Hematopoietic multipotent progenitor cell treated with erythropoietin and hydrocortisone succinate and interleukin-3 and kit ligand, for 6 days (in vitro differentiated cells): ENCODE measurements around the gene YES1.
"Not testable (repeated sequence)": the region's sequence is repeated elsewhere in the genome, so short reads cannot be mapped to it uniquely, and the experiment has no call there.

ENCODE experiments used
- DNase-seq: peaks from one replicate; pipeline ENCODE4 v3.0.0-alpha.2; 2015

Gene YES1

GRCh38 chr18:778194-778927, 33.7 kb downstream of the YES1 start:
- peak; percentile 18 for DNase-seq

- no peak for DNase-seq
Observed at GRCh38 chr18:777021-777420, 35.0 kb downstream of the YES1 start.

- not testable (repeated sequence) for DNase-seq
Observed at GRCh38 chr18:776044-776443, 36.0 kb downstream of the YES1 start.

DNA sequence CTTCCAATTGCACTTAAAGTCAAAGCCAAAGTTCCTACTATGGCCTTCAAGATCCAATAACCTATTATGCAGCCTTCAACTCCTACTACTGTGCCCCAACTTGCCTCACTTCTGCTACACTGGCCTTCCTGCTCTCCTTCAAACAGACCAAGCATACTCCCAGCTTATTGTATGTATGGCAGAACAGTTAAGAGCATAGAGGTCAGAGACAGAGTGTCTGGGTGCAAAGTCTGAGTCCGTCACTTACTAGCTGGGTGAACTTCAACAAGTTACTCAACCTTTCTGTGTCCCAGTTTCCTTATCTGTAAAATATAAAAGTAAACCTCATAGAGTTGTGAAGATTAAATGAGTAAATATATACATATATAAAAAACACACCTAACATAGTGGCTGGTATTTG, 37.2 kb downstream of the YES1 start:
- no peak for DNase-seq

DNA sequence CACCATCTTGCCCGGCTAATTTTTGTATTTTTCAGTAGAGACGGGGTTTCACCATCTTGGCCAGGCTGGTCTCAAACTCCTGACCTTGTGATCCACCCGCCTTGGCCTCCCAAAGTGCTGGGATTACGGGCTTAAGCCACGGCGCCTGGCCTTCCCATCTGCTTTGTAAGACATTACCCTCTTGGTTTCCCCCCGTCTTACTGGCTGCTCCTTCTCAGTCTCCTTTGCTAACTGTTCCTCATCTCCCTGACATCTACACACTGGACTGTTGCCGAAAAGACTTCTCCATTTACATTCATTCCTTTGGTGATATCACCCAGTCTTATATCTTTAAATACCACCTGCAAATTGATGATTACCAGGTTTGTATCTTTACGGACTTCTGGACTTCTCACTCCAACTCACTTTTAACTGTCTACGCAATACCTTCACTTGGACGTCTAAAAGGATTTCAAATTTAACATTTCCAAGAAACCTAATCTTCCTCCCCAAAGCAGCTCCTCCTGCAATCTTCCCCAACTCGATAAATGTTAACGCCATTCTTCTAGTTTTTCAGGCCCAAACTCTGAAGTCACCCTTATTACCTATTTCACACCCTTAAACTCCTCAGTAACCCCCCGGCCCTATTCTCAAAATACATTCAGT, 37.9 kb downstream of the YES1 start:
- no peak for DNase-seq

GRCh38 chr18:770583-770961, 41.5 kb downstream of the YES1 start:
- no peak for DNase-seq

GRCh38 chr18:767961-768360, 44.1 kb downstream of the YES1 start:
- no peak for DNase-seq

DNA sequence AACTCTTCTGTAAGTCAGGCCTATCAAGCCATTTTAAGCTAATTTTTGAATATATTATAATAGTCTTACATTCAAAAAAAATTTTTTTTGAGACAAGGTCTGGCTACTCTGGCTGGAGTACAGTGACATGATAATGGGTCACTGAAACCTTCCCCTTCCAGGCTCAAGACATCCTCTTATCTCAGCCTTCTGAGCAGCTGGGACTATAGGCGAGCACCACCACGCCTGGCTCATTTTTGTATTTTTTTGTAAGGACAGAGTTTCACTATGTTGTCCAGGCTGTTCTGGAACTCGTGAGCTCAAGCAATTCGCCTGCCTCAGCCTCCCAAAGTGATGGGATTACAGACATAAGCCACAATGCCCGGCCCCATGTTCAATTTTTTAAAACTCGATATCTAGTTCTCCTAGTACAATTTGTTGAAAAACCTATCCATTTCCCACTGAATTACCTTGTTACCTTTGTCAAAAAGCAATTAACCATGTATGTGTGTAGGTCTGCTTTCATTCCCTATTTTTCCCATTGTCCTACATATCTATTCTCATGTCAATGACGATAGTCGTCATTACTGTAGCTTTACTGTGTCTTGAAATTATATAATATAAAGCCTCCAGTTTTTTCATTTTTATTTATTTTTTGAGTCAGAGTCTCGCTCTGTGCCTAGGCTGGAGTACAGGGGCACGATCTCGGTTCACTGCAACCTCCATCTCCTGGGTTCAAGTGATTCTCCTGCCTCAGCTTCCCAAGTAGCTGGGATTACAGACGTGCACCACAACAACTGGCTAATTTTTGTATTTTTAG, 44.8 kb downstream of the YES1 start:
- DNase-seq = peak; percentile 24

DNA sequence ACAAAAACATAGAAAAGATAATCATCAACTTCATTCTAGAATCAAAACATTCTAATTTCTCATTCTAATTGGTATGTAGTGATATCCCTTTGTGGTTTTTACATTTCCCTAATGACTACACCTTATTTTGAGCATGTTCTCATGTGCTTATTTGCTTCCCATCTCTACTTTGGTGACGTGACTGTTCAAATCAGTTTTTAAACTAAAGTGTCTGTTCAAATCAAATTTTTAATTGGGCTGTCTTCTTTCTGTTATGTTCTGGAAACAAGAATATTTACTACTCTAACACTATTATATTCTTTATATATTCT, 45.5 kb downstream of the YES1 start:
- DNase-seq = no peak

- DNase-seq = no peak
Observed at GRCh38 chr18:765764-766549, 46.1 kb downstream of the YES1 start.

DNA sequence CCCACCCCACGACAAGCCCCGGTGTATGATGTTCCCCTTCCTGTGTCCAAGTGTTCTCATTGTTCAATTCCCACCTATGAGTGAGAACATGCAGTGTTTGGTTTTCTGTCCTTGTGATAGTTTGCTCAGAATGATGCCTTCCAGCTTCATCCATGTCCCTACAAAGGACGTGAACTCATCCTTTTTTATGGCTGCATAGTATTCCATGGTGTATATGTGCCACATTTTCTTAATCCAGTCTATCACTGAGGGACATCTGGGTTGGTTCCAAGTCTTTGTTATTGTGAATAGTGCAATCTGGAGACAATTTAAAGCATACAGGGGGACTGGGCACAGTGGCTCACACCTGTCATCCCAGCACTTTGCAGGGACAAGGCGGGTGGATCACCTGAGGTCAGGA, 52.2 kb downstream of the YES1 start:
- DNase-seq = not testable (repeated sequence)

DNA sequence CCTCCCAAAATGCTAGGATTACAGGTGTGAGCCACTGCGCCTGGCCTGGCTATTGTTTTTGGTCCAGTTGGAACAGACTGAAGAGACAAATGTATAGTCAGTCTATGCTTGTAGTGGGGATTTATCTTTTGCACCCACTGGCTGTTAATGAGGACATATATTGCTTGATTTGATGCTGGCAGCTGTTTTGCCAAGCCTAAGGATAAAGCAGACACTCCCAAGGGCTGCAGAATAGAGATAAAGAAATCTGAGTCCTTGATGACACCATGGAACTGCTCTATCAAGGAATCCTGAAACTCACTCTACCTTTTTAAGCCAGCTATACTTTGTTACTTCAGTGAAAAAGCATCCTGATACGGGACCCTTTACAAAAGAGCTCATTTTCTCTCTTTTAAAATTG, 56.5 kb downstream of the YES1 start:
- DNase-seq = peak; percentile 90

GRCh38 chr18:754656-755055, 57.4 kb downstream of the YES1 start:
- no peak for DNase-seq

GRCh38 chr18:750456-750855, 61.6 kb downstream of the YES1 start:
- no peak for DNase-seq

DNA sequence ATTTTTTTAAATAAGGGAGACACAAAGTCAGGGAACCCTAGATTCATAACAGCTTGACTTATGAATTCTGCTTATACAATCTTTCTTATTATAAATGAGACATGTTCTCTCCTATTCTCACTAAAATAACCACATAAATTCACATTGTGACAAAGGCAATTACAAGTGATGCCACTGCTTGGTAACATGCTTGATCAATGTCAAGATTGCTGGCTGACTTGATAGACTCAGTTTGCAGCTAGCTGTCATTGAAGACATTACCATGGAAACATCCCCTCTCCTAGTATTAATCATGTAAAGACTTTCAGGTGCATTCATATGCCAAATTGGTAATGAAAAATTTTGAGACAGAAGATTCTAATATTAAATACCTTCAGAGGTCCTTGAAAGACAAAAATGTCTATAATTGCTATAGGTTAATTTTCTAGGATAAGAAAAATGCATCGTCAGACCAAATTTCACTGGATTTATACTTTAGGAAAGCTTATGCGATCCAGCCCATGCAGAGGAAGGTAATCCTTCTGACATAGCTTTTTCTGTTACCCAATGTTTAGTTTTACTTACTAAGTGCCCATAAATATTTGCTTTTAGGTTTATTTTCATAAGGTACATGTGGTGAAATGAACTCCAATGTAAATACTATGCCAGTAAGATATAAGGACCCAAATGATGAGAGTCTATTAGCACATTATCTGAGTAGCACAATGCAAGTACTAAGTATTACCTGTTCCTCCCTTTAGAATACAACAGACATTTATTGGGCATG, 67.0 kb downstream of the YES1 start:
- DNase-seq = no peak

- peak; percentile 85 for DNase-seq
Observed at GRCh38 chr18:741931-742512, 70.0 kb downstream of the YES1 start.

DNA sequence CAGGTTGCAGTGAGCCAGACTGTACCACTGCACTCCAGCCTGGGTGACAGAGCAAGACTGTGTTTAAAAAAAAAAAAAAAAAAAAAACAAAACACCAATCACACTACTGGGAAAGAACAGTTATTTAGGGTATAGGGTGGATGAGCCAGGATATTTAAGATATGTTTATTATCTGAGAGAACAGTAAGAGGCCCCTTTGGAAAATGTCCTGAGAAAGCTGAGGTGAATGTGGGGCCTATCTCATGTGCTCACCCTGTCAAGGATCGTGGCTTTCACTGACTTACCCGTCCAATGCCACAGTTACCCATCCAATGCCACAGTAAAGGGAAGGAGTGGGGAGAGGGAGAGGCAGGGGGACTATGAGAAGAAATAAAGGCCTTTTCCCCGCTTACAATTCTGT, 79.7 kb downstream of the YES1 start:
- DNase-seq = peak; percentile 80

- peak; percentile 87 for DNase-seq
Observed at GRCh38 chr18:731185-731584, 80.9 kb downstream of the YES1 start.

- no peak for DNase-seq
Observed at GRCh38 chr18:730692-731091, 81.3 kb downstream of the YES1 start.

- DNase-seq = peak; percentile 67
Observed at GRCh38 chr18:730120-730519, 81.9 kb downstream of the YES1 start.

DNA sequence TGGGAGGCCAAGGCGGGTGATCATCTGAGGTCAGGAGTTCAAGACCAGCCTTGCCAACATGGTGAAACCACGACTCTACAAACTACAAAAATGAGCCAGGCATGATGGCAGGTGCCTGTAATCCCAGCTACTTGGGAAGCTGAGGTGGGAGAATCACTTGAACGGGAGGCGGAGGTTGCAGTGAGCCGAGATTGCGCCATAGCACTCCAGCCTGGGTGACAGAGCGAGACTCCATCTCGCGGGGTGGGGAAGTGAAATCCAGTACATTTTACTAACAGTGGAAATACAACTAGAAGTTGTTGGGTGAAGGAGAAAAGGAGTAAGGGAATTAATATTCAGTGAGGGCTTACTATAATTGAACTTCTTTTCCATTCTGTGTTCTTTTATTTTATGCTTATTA, 86.4 kb downstream of the YES1 start:
- DNase-seq = no peak

DNA sequence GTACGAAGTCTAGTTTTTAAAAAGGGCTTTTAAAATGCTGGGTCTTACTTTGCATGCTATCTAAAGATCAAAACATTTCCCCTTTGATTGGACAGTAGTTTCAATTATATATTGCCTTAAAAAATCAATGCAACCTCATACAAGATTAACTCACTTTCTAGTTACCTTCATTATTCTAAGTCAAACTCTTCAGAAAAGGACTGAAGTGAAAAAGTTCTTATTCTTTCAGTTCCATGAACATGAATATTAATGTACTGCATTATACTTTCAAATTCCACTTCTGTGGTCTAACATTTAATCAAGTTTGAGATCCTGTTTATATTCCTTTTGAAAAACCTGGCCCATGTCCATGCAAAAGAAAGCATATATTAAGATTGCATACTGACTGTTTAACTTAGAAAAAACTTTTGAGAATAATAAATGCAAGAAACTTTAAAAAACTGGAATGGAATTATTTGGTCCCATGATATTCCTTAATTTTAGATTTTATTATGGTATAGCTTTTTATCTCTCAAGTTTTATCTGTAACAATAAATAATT, 88.4 kb downstream of the YES1 start:
- no peak for DNase-seq
